ENCODE data around the gene PAPLN. TPM values are rescaled to one million over a fixed set of nuclear protein-coding genes. Genes with fewer than 3 reads are reported as not detected.

The PAPLN gene
- polyA plus RNA-seq, 1 donor = 38.4 TPM

GRCh38 chr14:73261075-73261474, 23.8 kb downstream of the PAPLN start:
- no peak for DNase-seq

DNA sequence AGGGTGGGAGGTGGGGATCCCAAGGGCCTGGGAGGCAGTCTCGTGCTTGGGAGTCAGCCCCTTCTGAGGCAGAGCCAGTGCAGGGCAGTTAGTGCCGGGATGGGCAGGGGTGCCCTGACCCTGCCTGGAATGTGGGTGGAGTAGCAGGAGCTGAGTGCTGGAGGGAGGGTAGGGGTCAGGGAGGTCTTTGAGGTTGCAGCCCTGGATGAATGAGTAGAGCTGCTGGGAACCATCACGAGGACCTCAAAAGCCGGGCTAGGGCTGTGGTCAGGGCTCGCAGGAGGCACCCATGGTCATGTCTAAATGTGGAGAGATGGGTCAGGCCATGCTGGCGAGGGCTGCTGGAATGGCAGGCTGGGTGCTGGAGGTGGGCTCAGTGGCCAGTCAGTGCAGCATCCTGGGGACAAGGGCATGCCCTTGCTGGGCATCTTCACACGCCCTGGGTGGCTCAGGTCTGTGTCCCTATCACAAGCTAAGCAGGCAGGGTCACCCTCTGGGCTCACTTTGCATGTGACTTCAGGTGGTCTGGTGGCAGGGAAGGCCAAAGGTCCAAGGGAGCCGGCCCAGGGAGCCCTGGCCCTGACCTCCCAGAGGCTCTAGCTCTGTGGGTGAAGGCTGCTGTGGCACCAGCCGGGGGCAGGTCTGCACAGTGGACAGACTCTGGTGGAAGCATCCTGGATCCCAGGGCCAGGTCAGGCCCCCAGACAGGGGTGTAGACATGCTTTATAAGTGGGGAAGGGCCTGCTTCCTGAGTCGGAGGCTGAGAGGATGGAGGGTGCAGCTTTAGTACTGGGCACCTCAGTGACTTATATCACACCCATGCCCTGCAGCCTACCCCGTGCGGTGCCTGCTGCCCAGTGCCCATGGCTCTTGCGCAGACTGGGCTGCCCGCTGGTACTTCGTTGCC, 24.5 kb downstream of the PAPLN start:
- no peak for DNase-seq

- no peak for DNase-seq
These were observed 25.3 kb downstream of the PAPLN start for GRCh38 chr14:73262427-73263183.

DNA sequence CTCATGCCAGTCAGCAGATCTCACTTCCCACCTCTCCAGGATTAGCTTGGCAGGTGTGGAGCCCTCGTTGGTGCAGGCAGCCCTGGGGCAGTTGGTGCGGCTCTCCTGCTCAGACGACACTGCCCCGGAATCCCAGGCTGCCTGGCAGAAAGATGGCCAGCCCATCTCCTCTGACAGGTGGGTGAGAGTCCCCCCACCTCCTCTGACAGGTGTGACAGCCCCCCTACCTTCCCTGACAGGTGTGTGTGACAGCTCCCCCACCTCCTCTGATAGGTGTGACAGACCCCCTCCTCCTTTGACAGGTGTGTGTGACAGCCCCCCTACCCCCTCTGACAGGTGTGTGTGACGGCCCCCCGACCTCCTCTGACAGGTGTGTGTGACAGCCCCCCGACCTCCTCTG, 26.3 kb downstream of the PAPLN start:
- no peak for DNase-seq

- no peak for DNase-seq
These were observed 27.0 kb downstream of the PAPLN start for GRCh38 chr14:73264080-73264884.

DNA sequence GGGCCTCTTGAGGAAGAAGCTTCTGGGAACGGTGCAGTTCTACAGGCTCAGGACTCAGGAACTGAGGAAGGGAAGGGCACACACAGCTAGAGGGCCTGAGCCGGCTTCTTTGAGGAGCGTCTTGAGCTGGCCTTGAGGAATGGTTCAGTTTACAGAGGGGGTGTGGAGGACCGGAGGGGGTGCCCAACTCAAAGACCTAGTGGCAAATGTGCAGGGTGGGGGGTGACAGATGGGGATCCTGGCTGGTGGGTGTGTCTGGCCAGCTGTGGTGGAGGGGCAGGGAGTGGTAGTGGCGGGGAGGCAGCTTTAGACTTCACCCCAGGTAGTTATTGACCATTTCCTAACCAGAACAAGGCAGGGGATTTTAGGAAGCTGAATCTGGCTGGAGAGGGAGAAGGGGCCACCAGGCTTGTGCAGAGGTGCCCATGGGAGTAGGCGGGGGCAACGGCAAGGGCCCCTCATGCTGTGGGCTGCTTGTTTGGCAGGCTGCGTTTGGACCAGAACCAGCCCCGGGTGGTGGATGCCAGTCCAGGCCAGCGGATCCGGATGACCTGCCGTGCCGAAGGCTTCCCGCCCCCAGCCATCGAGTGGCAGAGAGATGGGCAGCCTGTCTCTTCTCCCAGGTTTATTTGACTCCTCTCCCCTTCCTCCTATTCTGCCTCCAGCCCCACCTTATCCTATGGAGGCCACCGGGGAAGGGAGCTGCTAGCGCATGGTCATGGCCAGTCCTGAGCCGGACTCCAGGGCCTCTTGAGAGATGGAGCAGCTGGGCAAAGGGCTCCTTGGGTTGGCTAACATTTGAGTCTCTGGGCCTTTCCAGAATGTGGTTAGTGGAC, 27.8 kb downstream of the PAPLN start:
- DNase-seq = no peak

DNA sequence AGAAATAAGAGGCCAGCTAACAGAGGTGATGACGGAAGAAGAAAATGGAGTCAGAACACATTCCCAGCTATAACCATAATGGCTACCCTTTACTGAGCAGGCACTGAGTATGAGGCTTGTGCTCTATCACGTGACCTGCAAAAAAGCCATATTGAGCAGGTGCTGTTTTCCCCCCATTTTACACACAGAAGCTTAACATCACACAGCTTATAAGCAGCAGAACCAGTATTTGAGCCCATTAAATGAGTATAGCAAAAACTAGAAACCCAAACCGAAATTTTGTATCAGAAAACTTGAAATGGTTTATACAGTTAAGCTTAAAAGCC, 28.4 kb downstream of the PAPLN start:
- no peak for DNase-seq

DNA sequence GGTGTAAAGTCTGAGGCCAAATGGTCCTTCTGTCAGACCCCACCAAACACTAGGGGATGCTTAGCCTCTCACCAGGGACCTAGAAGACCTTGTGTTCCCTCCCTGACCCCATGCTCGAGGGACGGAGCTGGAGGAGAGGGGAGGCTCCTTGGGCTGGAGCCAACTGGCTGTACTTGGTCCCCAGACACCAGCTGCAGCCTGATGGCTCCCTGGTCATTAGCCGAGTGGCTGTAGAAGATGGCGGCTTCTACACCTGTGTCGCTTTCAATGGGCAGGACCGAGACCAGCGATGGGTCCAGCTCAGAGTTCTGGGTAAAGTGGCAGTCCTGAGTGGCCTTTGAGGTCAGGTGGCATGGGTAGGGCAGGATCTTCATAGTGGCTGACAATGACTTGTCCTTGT, 29.0 kb downstream of the PAPLN start:
- DNase-seq = no peak

- no peak for DNase-seq
These were observed 30.2 kb downstream of the PAPLN start for GRCh38 chr14:73267474-73267873.

GRCh38 chr14:73269729-73270531, 32.6 kb downstream of the PAPLN start:
- no peak for DNase-seq

DNA sequence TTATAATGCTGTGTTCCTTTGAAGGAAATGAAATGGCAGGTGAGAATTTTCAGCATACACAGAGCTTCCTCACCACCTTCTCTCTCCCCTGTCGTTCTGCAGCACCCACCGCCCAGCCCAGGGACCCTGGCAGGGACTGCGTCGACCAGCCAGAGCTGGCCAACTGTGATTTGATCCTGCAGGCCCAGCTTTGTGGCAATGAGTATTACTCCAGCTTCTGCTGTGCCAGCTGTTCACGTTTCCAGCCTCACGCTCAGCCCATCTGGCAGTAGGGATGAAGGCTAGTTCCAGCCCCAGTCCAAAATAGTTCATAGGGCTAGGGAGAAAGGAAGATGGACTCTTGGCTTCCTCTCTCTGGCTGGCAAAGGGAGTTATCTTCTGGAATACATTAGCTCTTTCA, 35.1 kb downstream of the PAPLN start:
- no peak for DNase-seq

GRCh38 chr14:73273799-73274198, 36.5 kb downstream of the PAPLN start:
- DNase-seq = no peak

- DNase-seq = no peak
These were observed 39.5 kb downstream of the PAPLN start for GRCh38 chr14:73276836-73277235.

- DNase-seq = no peak
These were observed 40.1 kb downstream of the PAPLN start for GRCh38 chr14:73277376-73277775.

GRCh38 chr14:73280903-73281302, 43.6 kb downstream of the PAPLN start:
- no peak for DNase-seq

DNA sequence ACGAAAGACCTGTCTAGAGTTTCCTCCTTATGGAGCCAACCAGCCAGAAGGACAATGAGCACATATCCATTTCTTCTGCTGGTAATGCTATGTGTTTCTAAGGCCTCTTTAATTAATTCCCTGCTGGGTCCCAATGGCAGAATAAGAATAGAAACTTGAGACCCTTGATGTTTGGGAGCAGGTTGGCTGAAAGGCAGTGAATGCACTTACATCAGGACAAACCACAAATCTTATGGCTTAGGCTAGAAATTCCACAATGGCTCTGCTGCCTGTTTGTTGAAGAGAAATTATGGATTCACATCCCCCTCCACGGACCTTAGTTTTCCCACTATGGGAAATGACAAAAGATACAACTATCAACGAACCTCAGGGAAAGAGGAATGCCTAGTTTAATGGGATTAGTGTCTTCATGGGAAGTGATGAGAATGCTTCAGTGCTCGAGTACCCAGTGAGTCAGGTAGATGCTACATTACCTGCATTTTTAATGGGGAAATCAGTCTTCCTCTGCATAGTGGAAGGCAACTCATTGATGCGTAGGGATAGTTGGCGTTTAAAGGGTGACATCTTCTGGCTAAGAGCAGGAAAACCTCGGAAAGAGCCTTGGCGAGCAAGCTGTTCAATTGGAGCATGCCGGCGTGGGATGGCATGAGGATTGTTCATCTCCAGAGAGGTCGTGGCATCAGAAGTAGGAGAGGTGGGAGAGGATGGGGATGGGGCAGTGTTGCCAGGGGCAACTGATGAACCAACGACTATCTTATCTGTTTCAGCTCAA, 46.5 kb downstream of the PAPLN start:
- no peak for DNase-seq

DNA sequence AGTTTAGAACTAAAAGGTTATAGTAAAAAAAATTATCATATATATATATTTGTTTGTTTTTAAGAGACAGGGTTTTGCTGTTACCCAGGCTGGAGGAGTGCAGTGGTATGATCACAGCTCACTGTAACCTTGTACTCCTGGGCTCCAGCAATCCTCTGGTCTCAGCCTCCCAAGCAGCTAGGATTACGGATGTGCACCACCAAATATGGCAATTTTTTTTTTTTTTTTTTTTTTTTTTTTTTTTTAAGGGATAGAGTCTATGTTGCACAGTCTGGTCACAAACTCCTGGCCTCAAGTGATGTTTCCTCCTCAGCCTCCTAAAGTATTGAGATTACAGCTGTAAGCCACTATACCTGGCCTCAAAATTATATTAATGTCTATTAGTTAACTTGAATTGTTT, 48.7 kb downstream of the PAPLN start:
- DNase-seq = no peak

DNA sequence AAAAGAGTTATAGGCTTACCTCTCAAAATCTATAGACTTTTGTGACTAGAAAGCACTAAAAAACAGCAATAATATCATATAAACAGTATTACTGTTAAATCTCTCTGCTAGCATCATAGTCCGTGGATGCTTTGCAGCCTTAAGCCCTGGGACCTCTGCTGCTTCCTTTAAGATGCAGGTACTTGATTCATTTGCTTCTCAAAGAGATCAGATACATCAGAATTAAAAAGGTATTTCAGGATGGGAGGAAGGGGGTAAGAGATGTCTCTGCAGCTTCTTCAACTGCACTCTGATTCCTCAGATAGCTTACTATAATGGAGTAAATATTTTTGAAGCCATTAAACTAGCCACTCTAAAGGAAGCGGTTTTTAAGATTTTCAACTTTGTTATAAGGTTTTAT, 49.3 kb downstream of the PAPLN start:
- no peak for DNase-seq

- no peak for DNase-seq
These were observed 49.8 kb downstream of the PAPLN start for GRCh38 chr14:73287071-73287470.

DNA sequence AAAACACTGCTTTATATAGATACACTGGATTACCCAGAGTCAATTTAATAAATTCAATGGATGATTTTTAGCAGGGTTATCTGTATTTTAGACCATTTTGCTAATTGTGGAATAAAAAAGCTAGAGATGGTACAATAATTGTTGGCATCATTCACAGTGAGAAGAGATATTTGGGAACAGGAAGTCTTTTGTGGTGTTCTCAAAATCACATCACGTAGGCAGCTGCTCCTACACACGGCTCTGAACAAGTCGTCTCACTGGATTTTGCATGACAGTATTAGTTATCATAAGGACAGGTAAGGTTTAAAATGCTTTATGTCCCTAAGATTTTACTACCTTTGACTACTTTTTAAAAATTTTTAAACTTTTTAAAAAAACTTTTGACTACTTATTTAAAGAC, 52.0 kb downstream of the PAPLN start:
- no peak for DNase-seq

Measured in left kidney (tissue), 2 donors.